IPS-15b (cell line): ENCODE data around the gene ADAT1.
A peak's percentile ranks its signal among the peaks of the same experiment; 100 is the strongest.
"Not testable (repeated sequence)": the region's sequence is repeated elsewhere in the genome, so short reads cannot be mapped to it uniquely, and the experiment has no call there.

Experiments
- H3K27me3 ChIP-seq: one replicate; pipeline ENCODE4 v1.6.1; 2013; ENCODE audit warnings: low read length; ENCODE audit not compliant: control insufficient read depth, insufficient read depth
- H3K36me3 ChIP-seq: one replicate; pipeline ENCODE4 v1.6.1; 2013; ENCODE audit warnings: low read length; ENCODE audit not compliant: control insufficient read depth, insufficient read depth
- H3K4me1 ChIP-seq: one replicate; pipeline ENCODE4 v1.6.1; 2013; ENCODE audit warnings: mild to moderate bottlenecking, low read length; ENCODE audit not compliant: control insufficient read depth, insufficient read depth
- H3K4me3 ChIP-seq: one replicate; pipeline ENCODE4 v1.5.1; 2013; ENCODE audit warnings: low read depth, low read length
- H3K9ac ChIP-seq: one replicate; pipeline ENCODE4 v1.6.1; 2013; ENCODE audit warnings: low read depth, mild to moderate bottlenecking, low read length
- H3K9me3 ChIP-seq: one replicate; pipeline ENCODE4 v1.6.1; 2013; ENCODE audit warnings: mild to moderate bottlenecking, low read length; ENCODE audit not compliant: control insufficient read depth, insufficient read depth

ADAT1 gene

DNA sequence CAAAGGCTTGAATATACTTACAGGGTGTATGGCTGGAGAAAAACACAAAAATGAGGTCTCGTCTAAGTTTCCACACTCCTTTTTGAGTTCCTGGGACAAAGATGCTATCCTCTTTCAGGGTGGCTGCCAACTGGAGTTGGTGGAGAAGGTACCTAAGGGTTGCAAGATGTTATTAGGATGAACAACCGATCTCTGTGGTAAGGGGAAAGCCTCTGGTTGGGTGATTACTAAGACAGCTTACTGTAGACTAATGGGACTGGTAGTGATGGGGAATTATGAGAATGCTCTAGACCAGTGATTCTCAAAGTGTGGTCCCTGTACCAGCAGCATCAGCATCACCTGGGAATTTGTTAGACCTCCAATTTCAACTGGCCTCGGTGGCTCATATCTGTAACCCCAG is 6.0 kb downstream of the ADAT1 start:
- Histone ChIP-seq H3K4me1 (no peaks in the 10 kb centered on the region), H3K27me3 (no peaks in the 10 kb centered on the region), H3K9ac (no peak overlapping the region), H3K9me3 (no peaks in the 10 kb centered on the region), H3K4me3 (no peak overlapping the region), H3K36me3 (peaks cover 37% of the 10 kb centered on the region)

DNA sequence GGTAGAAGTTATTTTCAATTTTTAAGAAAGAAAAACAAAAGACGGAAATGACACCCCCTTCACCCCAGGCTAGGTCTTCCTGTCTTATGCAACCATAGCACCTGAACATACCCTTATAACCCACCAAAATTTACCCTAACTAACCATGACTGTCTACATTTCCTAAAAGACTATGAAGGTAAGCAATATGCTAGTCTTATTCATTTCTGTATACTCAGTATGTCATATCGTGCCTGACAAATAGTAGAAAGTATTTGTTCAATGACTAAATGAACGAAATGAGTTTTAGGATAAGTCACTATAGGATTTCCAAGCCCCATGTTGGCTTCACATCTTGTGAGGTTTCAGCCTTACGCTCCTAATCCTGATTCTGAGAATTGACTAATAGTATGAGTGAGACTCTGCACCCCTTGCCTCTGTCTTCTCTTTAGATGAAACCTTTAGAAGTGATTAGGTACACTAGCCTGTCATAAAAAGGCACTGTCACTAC is 6.5 kb downstream of the ADAT1 start:
- Histone ChIP-seq H3K4me3 (no peak overlapping the region), H3K27me3 (no peaks in the 10 kb centered on the region), H3K36me3 (peaks cover 38% of the 10 kb centered on the region), H3K9me3 (no peaks in the 10 kb centered on the region), H3K4me1 (no peaks in the 10 kb centered on the region), H3K9ac (no peak overlapping the region)

DNA sequence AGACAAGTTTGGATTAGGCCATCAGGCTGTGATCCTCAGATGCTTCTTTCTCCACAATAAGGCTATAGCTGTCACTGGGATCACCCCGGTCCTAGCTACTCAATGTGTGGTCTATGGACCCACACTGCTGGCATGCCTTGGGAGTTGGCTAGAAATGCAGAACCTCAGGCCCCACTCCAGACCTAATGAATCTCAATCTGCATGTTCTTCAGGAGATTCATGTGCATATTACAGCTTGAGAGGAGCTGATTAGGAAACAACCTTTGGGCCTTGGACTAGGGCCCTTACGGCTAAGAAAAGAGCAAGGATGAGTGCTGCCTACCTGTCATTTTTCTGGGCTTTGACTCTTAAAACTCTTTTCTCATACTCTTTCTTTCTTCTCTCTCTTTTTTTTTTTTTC is 7.5 kb downstream of the ADAT1 start:
- no peaks in the 10 kb centered on the region for H3K4me1 ChIP-seq
- peaks cover 42% of the 10 kb centered on the region for H3K36me3 ChIP-seq

DNA sequence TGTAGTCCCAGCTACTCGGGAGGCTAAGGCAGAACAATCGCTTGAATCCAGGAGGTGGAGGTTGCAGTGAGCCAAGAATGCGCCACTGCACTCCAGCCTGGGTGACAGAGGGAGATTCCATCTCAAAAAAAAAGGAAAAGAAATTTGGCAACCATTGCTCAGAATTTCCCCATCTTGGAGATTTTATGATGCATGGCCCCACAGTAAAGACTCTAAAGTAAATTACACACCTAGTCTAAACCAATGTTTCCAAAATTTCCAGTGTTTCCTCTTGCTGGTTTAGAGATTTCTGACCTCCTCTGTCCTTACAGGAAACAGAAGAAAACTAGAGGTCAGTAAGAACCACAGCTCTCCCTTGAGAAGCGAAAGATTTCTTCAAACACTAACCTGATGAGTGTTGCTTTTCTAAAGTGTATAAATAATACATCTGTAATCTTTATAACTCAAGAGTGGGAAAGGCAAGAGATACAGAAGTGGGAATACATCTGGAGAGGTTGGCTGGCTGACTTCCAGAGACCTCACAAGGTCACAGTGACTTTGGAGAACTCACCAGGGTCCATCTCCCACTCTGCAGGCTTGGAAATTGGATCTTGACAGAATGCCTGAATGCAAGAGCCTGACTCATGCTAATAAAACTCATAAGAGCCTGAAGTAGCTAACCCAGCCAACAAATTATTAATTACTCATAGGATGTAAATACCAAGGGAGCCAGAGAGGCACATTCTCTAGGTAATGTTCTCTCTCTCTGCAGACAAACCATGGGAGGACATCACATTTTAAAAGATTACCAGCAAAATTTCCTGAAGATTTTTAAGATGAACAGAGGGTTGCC is 8.8 kb downstream of the ADAT1 start:
- Histone ChIP-seq H3K4me1 (no peaks in the 10 kb centered on the region), H3K36me3 (peaks cover 38% of the 10 kb centered on the region), H3K27me3 (no peaks in the 10 kb centered on the region), H3K9me3 (no peaks in the 10 kb centered on the region), H3K4me3 (no peak overlapping the region), H3K9ac (no peak overlapping the region)

More for the DNA sequence above, 7.5 kb downstream of the ADAT1 start:
- H3K27me3 ChIP-seq = no peaks in the 10 kb centered on the region
- no peak overlapping the region for H3K9ac ChIP-seq
- no peak overlapping the region for H3K4me3 ChIP-seq
- no peaks in the 10 kb centered on the region for H3K9me3 ChIP-seq

DNA sequence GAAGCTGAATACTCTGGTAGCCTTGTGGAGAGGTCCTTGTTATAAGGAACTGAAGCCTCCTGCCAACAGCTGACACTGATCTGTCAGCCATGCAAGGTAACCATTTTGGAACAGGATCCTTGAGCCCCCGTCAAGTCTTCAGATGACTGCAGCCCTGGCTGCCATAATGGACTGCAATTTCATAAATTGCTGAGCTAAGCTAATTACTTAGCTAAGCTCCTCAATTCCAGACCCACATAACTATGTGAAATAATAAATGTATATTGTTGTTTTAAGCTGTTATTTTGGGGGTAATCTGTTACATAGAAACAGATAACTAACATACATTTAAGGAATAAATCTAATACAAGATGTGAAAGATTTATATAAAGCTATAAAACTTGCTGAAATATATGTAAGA is 16.6 kb downstream of the ADAT1 start:
- no peaks in the 10 kb centered on the region for H3K4me1 ChIP-seq
- peaks cover 28% of the 10 kb centered on the region for H3K36me3 ChIP-seq
- no peaks in the 10 kb centered on the region for H3K27me3 ChIP-seq
- H3K9me3 ChIP-seq = no peaks in the 10 kb centered on the region
- H3K9ac ChIP-seq = no peak overlapping the region
- no peak overlapping the region for H3K4me3 ChIP-seq

DNA sequence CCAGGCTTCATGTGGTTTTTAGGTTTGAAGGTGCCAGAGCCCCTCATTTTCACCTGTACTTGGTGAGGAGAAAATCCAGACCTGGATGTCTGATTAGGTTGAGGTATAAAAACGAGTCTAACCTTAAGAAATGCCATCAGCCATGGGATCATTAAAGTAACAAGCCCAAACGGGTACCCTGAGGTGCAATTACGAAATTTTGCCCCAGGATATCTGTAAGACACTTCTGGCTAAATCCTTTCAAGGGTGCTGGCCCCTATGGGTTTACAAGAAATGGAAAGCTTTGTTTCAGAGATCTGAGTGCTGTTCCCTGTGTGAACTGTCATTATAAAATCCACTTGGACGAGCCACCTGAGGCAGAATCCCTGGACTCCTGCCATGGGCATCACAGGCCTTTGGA is 19.8 kb downstream of the ADAT1 start:
- H3K4me3 ChIP-seq = no peak overlapping the region
- no peak overlapping the region for H3K9ac ChIP-seq
- H3K4me1 ChIP-seq = no peaks in the 10 kb centered on the region
- H3K27me3 ChIP-seq = no peaks in the 10 kb centered on the region
- peaks cover 22% of the 10 kb centered on the region for H3K36me3 ChIP-seq
- H3K9me3 ChIP-seq = no peaks in the 10 kb centered on the region

DNA sequence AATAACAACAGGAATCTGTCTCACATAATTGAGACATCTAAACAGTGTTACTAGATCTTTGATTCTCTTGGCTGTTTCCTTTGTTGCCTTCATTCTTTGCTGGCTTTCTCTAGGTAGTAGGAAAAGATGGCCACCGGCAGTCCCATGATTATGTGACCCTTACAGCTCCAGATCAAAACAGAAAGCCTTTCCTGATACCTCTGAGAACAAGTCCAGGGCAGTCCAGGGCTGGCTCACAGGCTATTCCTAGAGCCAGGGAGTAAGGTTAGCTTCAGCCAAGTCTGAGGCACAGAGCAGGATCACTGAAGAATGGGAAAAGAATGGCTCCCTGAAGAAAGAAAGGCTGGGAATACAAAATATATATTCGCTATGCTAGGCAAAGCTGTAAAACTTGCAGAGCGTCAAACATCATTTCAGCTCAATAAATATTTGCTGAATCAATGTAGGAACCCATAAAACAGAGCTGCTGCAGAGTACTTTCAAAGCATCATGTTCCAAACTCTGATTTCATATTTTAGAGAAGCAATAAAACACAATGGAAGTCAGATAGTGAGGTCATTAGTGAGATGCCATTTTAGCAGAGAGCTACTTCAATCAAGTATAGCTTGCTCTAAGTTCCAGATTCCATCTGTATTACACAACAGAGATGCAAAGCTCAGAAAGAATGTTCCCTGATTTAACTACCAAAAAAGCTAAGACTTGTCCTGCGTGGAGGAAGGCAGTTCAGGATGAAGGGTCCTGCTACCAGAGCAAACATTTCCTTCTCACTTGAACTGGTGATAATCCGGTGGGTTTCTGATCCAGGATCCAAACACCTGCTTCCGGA is 23.4 kb downstream of the ADAT1 start:
- Histone ChIP-seq H3K36me3 (peaks cover 17% of the 10 kb centered on the region), H3K9ac (no peak overlapping the region), H3K4me1 (peaks cover 6% of the 10 kb centered on the region), H3K9me3 (no peaks in the 10 kb centered on the region), H3K4me3 (no peak overlapping the region), H3K27me3 (no peaks in the 10 kb centered on the region)

DNA sequence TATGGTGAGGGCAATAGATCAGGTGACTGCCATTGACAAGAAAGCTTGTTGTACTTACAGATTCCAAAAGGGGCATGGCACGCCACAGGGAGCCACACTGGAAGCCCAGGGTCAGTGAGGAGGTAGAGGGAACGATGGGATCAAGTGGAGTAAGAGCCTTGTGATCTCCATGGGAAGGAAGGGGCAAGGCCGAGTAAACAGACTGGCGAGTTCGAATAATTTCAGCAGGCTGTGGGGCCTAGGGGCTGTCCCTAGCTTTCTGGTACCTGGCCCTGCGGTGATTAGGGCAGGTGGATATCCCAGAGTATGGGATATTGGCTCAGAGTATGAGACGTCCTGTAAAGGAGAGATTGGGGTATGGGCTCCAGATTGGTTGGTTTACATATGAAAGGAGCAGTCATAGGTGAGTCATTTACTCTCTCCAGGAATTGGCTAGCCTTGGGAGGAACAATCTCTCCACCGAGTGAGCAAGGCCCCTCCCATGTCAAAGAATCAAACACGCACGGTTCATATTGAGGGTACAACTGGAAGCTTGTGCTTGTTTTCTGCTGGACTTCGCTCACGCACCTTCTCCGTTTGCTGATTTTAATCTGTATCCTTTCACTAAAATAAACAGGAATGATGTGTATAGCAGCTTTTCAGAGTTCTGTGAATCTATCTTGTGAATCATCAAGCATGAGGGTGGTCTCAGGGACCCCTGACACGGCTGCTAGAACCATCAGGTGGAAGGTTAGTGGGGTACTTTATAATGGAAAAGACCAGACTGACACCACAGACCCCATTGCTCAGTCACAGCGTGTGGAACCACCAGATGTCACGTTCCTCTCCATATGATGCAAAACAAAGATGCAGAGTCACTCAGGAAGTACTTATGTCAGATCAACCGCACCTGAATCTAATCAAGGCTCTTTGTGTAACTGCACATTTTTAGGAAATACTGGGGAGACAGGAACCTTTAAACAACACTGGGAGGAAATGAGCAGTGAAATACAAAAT is 29.0 kb downstream of the ADAT1 start:
- Histone ChIP-seq H3K36me3 (no peaks in the 10 kb centered on the region), H3K4me1 (peaks cover 26% of the 10 kb centered on the region), H3K27me3 (no peaks in the 10 kb centered on the region), H3K4me3 (peak overlapping the region; percentile 38), H3K9ac (no peak overlapping the region), H3K9me3 (no peaks in the 10 kb centered on the region)

DNA sequence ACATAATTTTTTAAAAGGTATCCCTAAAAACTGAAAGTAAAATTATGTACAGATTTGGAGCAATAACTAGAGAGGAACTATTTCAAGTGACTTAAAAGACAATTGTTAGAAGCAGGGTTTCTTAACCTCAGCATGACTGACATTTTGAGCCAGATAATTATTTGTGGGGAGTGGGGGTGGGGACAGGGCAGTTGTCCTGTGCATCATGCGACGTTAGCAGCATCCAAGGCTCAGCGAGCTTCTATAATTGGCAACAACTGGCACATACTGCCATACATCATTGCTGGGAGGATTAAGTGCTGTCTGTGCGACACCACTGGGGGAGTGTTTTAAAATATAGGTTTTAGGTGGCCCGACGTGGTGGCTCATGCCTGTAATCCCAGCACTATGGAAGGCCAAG is 29.8 kb downstream of the ADAT1 start:
- Histone ChIP-seq H3K9me3 (no peaks in the 10 kb centered on the region), H3K36me3 (no peaks in the 10 kb centered on the region), H3K27me3 (no peaks in the 10 kb centered on the region), H3K4me1 (peaks cover 26% of the 10 kb centered on the region), H3K9ac (no peak overlapping the region), H3K4me3 (no peak overlapping the region)

DNA sequence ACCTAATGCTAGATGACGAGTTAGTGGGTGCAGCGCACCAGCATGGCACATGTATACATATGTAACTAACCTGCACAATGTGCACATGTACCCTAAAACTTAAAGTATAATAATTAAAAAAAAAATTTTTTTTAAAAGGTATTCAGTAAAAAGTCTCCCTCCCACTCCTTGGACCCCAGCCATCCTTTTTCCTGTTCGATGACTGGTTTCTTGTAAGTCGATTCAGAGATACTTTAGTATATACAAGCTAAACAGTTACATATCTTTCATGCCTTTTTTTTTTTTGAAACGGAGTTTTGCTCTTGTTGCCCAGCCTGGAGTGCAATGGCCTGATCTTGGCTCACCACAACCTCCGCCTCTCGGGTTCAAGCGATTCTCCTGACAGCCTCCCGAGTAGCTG is 31.2 kb downstream of the ADAT1 start:
- not testable (repeated sequence) for H3K9me3 ChIP-seq, H3K27me3 ChIP-seq, H3K4me3 ChIP-seq, H3K9ac ChIP-seq, H3K36me3 ChIP-seq
- H3K4me1 ChIP-seq = peaks cover 26% of the 10 kb centered on the region
